ENCODE data around the gene OASL.

GRCh38 chr12:121013715-121014114, 25.3 kb downstream of the OASL start:
- TF ChIP-seq TAF1 (IDR thresholded peaks at IDR 0.05; ENCODE audit: borderline replicate concordance, low read depth, low read length) (no peak), E4F1 (IDR thresholded peaks at IDR 0.05; ENCODE audit: borderline replicate concordance, partially characterized antibody) (no peak)

Measured in GM12878 (cell line).